ENCODE results near the gene LVRN.
"Not testable (repeated sequence)": the region's sequence is repeated elsewhere in the genome, so short reads cannot be mapped to it uniquely, and the experiment has no call there.

Gene LVRN, protein sequence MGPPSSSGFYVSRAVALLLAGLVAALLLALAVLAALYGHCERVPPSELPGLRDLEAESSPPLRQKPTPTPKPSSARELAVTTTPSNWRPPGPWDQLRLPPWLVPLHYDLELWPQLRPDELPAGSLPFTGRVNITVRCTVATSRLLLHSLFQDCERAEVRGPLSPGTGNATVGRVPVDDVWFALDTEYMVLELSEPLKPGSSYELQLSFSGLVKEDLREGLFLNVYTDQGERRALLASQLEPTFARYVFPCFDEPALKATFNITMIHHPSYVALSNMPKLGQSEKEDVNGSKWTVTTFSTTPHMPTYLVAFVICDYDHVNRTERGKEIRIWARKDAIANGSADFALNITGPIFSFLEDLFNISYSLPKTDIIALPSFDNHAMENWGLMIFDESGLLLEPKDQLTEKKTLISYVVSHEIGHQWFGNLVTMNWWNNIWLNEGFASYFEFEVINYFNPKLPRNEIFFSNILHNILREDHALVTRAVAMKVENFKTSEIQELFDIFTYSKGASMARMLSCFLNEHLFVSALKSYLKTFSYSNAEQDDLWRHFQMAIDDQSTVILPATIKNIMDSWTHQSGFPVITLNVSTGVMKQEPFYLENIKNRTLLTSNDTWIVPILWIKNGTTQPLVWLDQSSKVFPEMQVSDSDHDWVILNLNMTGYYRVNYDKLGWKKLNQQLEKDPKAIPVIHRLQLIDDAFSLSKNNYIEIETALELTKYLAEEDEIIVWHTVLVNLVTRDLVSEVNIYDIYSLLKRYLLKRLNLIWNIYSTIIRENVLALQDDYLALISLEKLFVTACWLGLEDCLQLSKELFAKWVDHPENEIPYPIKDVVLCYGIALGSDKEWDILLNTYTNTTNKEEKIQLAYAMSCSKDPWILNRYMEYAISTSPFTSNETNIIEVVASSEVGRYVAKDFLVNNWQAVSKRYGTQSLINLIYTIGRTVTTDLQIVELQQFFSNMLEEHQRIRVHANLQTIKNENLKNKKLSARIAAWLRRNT

DNA sequence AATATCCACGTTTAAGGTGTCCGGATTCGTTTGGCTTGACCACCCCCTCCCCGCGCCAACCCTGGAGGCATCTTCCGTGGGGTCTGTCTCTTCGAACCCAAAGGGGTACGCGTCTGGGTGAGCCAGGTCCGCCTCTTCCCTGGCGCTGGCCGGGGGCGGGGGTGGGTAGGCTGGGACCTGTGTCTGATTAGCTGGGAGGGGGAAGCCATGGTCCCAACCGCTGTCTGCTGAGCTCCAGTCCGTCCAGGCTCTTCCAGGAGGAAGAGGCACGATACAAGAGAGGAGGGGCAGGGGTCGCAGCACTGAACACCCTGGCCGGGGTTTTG is at the start of gene LVRN:
Gene LVRN, plus strand, starts transcription at position 237 of the 326 bp plus-strand sequence. CDS start 143 bp downstream, outside the sequence.
- H3K36me3 ChIP-seq (ENCODE audit: control insufficient read depth, insufficient read depth, low read length, severe bottlenecking) = no peaks in the 10 kb centered on the region
- H3K4me1 ChIP-seq (ENCODE audit: control insufficient read depth, insufficient read depth, low read length) = peaks cover 35% of the 10 kb centered on the region
- H3K9me3 ChIP-seq (ENCODE audit: control insufficient read depth, low read length) = no peaks in the 10 kb centered on the region
- peak within 1 kb of the TSS; percentile 82 for H3K9ac ChIP-seq (ENCODE audit: low read length)
- H3K27me3 ChIP-seq (replicated peaks; ENCODE audit: control insufficient read depth, insufficient read depth, low read length) = no peaks in the 10 kb centered on the region
- peak within 1 kb of the TSS; percentile 71 for H3K4me3 ChIP-seq (ENCODE audit: low read length)
- DNase-seq (ENCODE audit: low read depth) = no peak

DNA sequence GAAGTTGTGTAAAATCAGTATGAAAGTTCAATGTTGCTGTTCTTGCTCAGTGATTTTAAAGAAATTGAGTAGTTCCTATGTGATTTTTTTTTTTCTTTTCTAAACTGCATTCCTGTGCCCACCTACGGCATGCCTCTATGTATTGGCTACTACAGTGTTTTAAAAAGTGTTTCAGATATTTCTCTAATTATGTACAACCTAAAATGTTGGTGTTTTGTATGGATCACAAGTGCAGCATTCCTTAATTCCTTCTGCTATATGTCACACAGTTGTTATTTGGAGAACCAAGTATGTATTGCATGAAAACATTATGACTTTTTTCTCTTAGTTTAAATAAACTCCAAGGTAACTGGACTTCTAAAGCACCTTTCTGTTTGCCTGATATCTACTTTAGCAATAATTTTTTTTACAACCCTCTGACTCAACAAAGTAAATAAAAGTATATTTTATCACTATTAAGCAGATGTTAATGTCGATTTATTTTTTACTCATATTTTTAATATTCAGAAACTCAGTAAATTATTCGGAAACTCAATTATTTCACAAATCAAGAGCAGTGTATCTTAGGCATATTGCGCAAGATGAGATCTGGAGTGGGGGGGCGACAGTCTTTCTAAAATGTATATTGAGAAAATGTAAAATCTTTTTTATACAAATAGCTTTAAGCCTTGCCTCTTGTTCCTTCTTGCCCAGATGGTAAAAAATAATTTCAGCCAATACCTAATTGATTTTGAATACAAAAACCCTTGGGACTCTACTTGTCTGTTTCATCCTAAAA is 48.5 kb upstream of the LVRN start:
- peak; percentile 27 for DNase-seq (ENCODE audit: low read depth)

DNA sequence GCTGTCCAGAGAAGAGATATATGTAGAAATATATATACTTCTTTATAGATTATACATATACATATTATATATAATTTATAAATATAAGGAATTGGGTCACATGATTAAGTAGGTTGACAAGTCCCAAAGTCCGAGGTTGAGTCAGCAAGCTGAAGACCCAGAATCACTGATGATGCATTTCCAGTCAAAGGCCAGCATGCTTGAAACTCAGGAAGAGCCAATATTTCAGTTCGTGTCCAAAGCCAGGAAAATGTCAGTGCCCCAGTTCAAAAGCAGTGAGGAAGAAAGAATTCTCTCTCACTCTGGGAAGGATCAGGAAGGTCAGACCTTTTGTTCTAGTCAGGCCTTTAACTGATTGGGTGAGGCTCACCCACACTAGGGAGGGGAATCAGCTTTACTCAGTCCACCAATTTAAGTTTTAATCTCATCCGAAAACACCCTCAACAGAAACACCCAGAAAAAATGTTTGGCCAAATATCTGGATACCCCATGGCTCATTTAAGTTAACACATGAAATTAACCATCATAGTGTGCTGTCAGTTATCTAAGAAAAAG is 42.0 kb upstream of the LVRN start:
- no peaks in the 10 kb centered on the region for H3K9me3 ChIP-seq (ENCODE audit: control insufficient read depth, low read length)
- H3K4me1 ChIP-seq (ENCODE audit: control insufficient read depth, insufficient read depth, low read length) = peaks cover 7% of the 10 kb centered on the region
- H3K4me3 ChIP-seq (ENCODE audit: low read length) = no peak overlapping the region
- H3K9ac ChIP-seq (ENCODE audit: low read length) = no peak overlapping the region
- H3K36me3 ChIP-seq (ENCODE audit: control insufficient read depth, insufficient read depth, low read length, severe bottlenecking) = no peaks in the 10 kb centered on the region
- no peaks in the 10 kb centered on the region for H3K27me3 ChIP-seq (replicated peaks; ENCODE audit: control insufficient read depth, insufficient read depth, low read length)
- DNase-seq (ENCODE audit: low read depth) = no peak

More for the DNA sequence above, 48.5 kb upstream of the LVRN start:
- not testable (repeated sequence) for H3K27me3 ChIP-seq (replicated peaks; ENCODE audit: control insufficient read depth, insufficient read depth, low read length); H3K9me3 ChIP-seq (ENCODE audit: control insufficient read depth, low read length); H3K4me3 ChIP-seq (ENCODE audit: low read length); H3K36me3 ChIP-seq (ENCODE audit: control insufficient read depth, insufficient read depth, low read length, severe bottlenecking); H3K9ac ChIP-seq (ENCODE audit: low read length)
- peaks cover 17% of the 10 kb centered on the region for H3K4me1 ChIP-seq (ENCODE audit: control insufficient read depth, insufficient read depth, low read length)

GRCh38 chr5:115928578-115929407 is 33.5 kb upstream of the LVRN start:
- DNase-seq (ENCODE audit: low read depth); H3K27me3 ChIP-seq (replicated peaks; ENCODE audit: control insufficient read depth, insufficient read depth, low read length); H3K9ac ChIP-seq (ENCODE audit: low read length); H3K4me1 ChIP-seq (ENCODE audit: control insufficient read depth, insufficient read depth, low read length); H3K4me3 ChIP-seq (ENCODE audit: low read length); H3K36me3 ChIP-seq (ENCODE audit: control insufficient read depth, insufficient read depth, low read length, severe bottlenecking); H3K9me3 ChIP-seq (ENCODE audit: control insufficient read depth, low read length): not testable (repeated sequence)

DNA sequence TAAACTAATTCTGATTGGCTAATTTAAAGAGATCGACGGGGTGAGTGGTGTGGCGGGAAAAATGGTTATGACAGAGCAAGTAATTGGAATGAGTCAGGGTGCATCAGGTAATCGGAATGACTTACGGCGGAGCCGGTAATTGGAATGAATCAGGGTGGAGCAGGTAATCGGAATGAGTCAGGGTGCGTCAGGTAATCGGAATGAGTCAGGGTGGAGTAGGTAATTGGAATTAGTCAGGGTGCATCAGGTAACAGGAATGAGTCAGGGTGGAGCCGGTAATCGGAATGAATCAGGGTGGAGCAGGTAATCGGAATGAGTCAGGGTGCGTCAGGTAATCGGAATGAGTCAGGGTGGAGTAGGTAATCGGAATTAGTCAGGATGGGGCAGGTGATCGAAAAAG is 32.1 kb upstream of the LVRN start:
- H3K9ac ChIP-seq (ENCODE audit: low read length); H3K36me3 ChIP-seq (ENCODE audit: control insufficient read depth, insufficient read depth, low read length, severe bottlenecking); DNase-seq (ENCODE audit: low read depth); H3K27me3 ChIP-seq (replicated peaks; ENCODE audit: control insufficient read depth, insufficient read depth, low read length); H3K4me1 ChIP-seq (ENCODE audit: control insufficient read depth, insufficient read depth, low read length); H3K4me3 ChIP-seq (ENCODE audit: low read length); H3K9me3 ChIP-seq (ENCODE audit: control insufficient read depth, low read length): not testable (repeated sequence)

- Histone ChIP-seq H3K27me3 (replicated peaks; ENCODE audit: control insufficient read depth, insufficient read depth, low read length) (no peaks in the 10 kb centered on the region), H3K4me1 (ENCODE audit: control insufficient read depth, insufficient read depth, low read length) (peaks cover 8% of the 10 kb centered on the region), H3K36me3 (ENCODE audit: control insufficient read depth, insufficient read depth, low read length, severe bottlenecking) (no peaks in the 10 kb centered on the region), H3K9ac (ENCODE audit: low read length) (no peak overlapping the region), H3K9me3 (ENCODE audit: control insufficient read depth, low read length) (no peaks in the 10 kb centered on the region), H3K4me3 (ENCODE audit: low read length) (no peak overlapping the region)
- peak; percentile 10 for DNase-seq (ENCODE audit: low read depth)
Observed at GRCh38 chr5:115930630-115931337, 31.5 kb upstream of the LVRN start.

DNA sequence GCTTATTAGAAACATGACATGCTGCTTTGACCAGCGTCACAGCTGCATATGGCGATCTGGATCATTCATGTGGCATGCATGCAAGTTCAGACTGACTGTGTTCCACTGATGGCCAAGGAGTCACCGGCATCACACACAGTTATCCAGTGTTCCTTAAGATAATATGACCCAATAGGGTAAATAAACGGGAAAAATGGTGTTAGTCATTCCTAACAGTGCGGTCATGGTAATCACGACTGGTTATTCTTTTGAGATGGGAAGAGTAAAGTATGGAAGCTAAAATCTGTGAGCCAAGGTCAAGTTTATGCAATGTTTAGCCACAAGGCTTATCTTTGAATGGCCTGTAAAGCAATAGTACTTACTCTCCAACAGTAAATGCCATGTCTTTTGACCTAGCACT is 29.3 kb upstream of the LVRN start:
- Histone ChIP-seq H3K4me1 (ENCODE audit: control insufficient read depth, insufficient read depth, low read length) (peaks cover 8% of the 10 kb centered on the region), H3K4me3 (ENCODE audit: low read length) (no peak overlapping the region), H3K9me3 (ENCODE audit: control insufficient read depth, low read length) (no peaks in the 10 kb centered on the region), H3K27me3 (replicated peaks; ENCODE audit: control insufficient read depth, insufficient read depth, low read length) (no peaks in the 10 kb centered on the region), H3K9ac (ENCODE audit: low read length) (no peak overlapping the region), H3K36me3 (ENCODE audit: control insufficient read depth, insufficient read depth, low read length, severe bottlenecking) (no peaks in the 10 kb centered on the region)
- DNase-seq (ENCODE audit: low read depth) = no peak

DNA sequence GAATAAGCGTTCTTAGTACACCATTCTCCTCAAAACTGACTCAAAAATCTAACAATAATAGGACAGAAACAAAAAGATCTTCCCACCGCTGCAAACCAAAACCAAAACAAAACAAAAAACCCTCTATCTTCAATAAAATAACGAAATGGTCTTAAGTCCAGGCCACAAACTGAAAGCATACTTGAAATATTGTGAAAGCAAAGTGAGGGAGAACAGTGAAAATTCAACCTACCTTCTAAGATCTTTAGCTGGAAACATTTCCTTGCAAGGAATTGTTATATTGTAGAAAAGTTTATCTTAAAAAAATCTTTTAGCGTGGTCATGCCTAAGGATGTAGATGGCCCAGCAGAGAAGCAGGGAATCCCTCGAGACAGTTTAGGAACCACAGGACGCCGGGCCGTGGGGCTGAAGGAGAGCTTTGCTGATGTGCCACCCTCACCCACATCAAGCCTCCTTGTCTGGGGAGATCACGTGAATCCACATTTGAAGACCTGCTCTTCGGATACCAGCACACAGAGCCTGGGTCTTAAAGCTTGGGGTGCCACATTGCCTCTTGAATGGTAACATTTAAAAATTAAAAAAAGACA is 27.8 kb upstream of the LVRN start:
- no peaks in the 10 kb centered on the region for H3K36me3 ChIP-seq (ENCODE audit: control insufficient read depth, insufficient read depth, low read length, severe bottlenecking)
- no peaks in the 10 kb centered on the region for H3K9me3 ChIP-seq (ENCODE audit: control insufficient read depth, low read length)
- H3K4me3 ChIP-seq (ENCODE audit: low read length) = no peak overlapping the region
- H3K27me3 ChIP-seq (replicated peaks; ENCODE audit: control insufficient read depth, insufficient read depth, low read length) = no peaks in the 10 kb centered on the region
- no peak overlapping the region for H3K9ac ChIP-seq (ENCODE audit: low read length)
- H3K4me1 ChIP-seq (ENCODE audit: control insufficient read depth, insufficient read depth, low read length) = peaks cover 11% of the 10 kb centered on the region
- no peak for DNase-seq (ENCODE audit: low read depth)

GRCh38 chr5:115936031-115936430 is 26.2 kb upstream of the LVRN start:
- Histone ChIP-seq H3K36me3 (ENCODE audit: control insufficient read depth, insufficient read depth, low read length, severe bottlenecking) (no peaks in the 10 kb centered on the region), H3K4me1 (ENCODE audit: control insufficient read depth, insufficient read depth, low read length) (peaks cover 10% of the 10 kb centered on the region), H3K27me3 (replicated peaks; ENCODE audit: control insufficient read depth, insufficient read depth, low read length) (no peaks in the 10 kb centered on the region), H3K9me3 (ENCODE audit: control insufficient read depth, low read length) (no peaks in the 10 kb centered on the region), H3K9ac (ENCODE audit: low read length) (no peak overlapping the region), H3K4me3 (ENCODE audit: low read length) (no peak overlapping the region)
- DNase-seq (ENCODE audit: low read depth) = no peak
